Liver (tissue), 9 donors: ENCODE measurements around the gene TAS2R9. TPM values are rescaled to one million over a fixed set of nuclear protein-coding genes. Genes with fewer than 3 reads are reported as not detected.

Experiments used
- DNase-seq: peaks from one replicate; pipeline ENCODE4 v3.0.0-alpha.2; 2017; ENCODE audit warnings: low spot score
- H3K27ac ChIP-seq, 2 donors: one replicate each; pipeline ENCODE4 v1.7.0; 2013; ENCODE audit warnings: inconsistent platforms in 2 of 2, low read length in 2 of 2, control low read depth in 1 of 2, low read depth in 1 of 2, mild to moderate bottlenecking in 1 of 2
- H3K27me3 ChIP-seq, 4 donors: one replicate each; pipeline versions ENCODE4 v1.6.1 to v1.7.0; 2013; ENCODE audit warnings: low read length in 3 of 4, inconsistent platforms in 1 of 4, mild to moderate bottlenecking in 1 of 4, moderate library complexity in 1 of 4; ENCODE audit not compliant: control insufficient read depth in 4 of 4, insufficient read depth in 4 of 4
- H3K36me3 ChIP-seq, 4 donors: one replicate each; pipeline versions ENCODE4 v1.6.1 to v1.7.0; 2013; ENCODE audit warnings: low read length in 3 of 4, mild to moderate bottlenecking in 3 of 4, low read depth in 1 of 4, moderate library complexity in 1 of 4; ENCODE audit not compliant: control insufficient read depth in 4 of 4, insufficient read depth in 3 of 4
- H3K4me1 ChIP-seq, 4 donors: one replicate each; pipeline versions ENCODE4 v1.6.1 to v1.7.0; 2013; ENCODE audit warnings: low read length in 3 of 4, mild to moderate bottlenecking in 3 of 4, moderate library complexity in 1 of 4; ENCODE audit not compliant: control insufficient read depth in 4 of 4, insufficient read depth in 4 of 4
- H3K4me3 ChIP-seq, 3 donors: one replicate each; pipeline versions ENCODE4 v1.6.1 to v1.7.0; 2013; ENCODE audit warnings: low read length in 3 of 3, control low read depth in 1 of 3, low read depth in 1 of 3, mild to moderate bottlenecking in 1 of 3
- H3K9ac ChIP-seq, 2 donors: one replicate each; pipeline ENCODE4 v1.7.0; 2013; ENCODE audit warnings: low read length in 2 of 2, mild to moderate bottlenecking in 2 of 2, moderate library complexity in 2 of 2, control low read depth in 1 of 2, low read depth in 1 of 2
- H3K9me3 ChIP-seq, 4 donors: one replicate each; pipeline versions ENCODE4 v1.6.1 to v1.7.0; 2013; ENCODE audit warnings: low read length in 3 of 4; ENCODE audit not compliant: control insufficient read depth in 4 of 4
- EGR1 ChIP-seq, 2 donors: IDR thresholded peaks; 2 replicates each; pipeline ENCODE4 v1.6.1; 2016 to 2018; ENCODE audit warnings: antibody characterized with exemption in 2 of 2, low read depth in 2 of 2
- FOXA1 ChIP-seq: IDR thresholded peaks from 2 replicates; pipeline ENCODE4 v1.6.1; 2016; ENCODE audit warnings: antibody characterized with exemption
- FOXA2 ChIP-seq: IDR thresholded peaks from 2 replicates; pipeline ENCODE4 v1.6.1; 2016; ENCODE audit warnings: antibody characterized with exemption
- NR2F2 ChIP-seq: IDR thresholded peaks from 2 replicates; pipeline ENCODE4 v1.6.1; 2016; ENCODE audit warnings: antibody characterized with exemption
- RAD21 ChIP-seq, 2 donors: IDR thresholded peaks; 2 replicates each; pipeline ENCODE4 v1.6.1; 2016; ENCODE audit warnings: antibody characterized with exemption in 2 of 2, mild to moderate bottlenecking in 2 of 2
- RXRA ChIP-seq, 2 donors: IDR thresholded peaks; 2 replicates each; pipeline ENCODE4 v1.6.1; 2017 to 2018; ENCODE audit warnings: antibody characterized with exemption in 2 of 2, mild to moderate bottlenecking in 1 of 2
- TAF1 ChIP-seq: conservative IDR thresholded peaks from 2 replicates; pipeline ENCODE4 v1.6.1; 2016; ENCODE audit warnings: antibody characterized with exemption, mild to moderate bottlenecking
- WGBS: extraction: QIAGEN DNeasy Blood & Tissue Kit; methylation state at CpG from one replicate; pipeline ENCODE4 v1.1.7; 2013; 5-methylcytosine and 5-hydroxymethylcytosine counted together
- polyA plus RNA-seq, 2 donors: library from polyadenylated mRNA; stranded (reverse) in 1 of 2; unstranded in 1 of 2; fragments of 200-250 nt in 1 of 2; fragments of >200 nt in 1 of 2; fragmentation: Nextera tagmentation in 1 of 2; extraction: Ambion mirVana in 1 of 2; gene quantifications; one replicate each; pipeline versions ENCODE4 v1.2.1 to v1.2.3, GENCODE V29; 2013 to 2015
- total RNA-seq, 2 donors: library from RNA; depleted of rRNA; stranded (reverse); fragments of >200 nt; gene quantifications; one replicate each; pipeline ENCODE4 v1.2.3, GENCODE V29; 2014
- TF ChIP-seq, protein P1 (sequence below): fragments of 150-350 bp; IDR thresholded peaks from 2 replicates; pipeline ENCODE4 v1.5.1; 2017; ENCODE audit warnings: improper control_type of control experiment, low read depth, low read length; ENCODE audit not compliant: missing input control
- TF ChIP-seq, protein P2 (sequence below): IDR thresholded peaks from 2 replicates; pipeline ENCODE4 v1.6.1; 2016; ENCODE audit warnings: antibody characterized with exemption
- TF ChIP-seq, protein P3 (sequence below): IDR thresholded peaks from 2 replicates; pipeline ENCODE4 v1.6.1; 2016; ENCODE audit warnings: antibody characterized with exemption, mild to moderate bottlenecking
- donor health status: healthy.
- donor health status: healthy.
- donor health status: healthy.
- donor health status: healthy.
- donor health status: healthy.

TAS2R9 gene
- total and polyA plus RNA-seq, 4 donors: 0.33 TPM; not detected in 3

- TF ChIP-seq, protein P1, sequence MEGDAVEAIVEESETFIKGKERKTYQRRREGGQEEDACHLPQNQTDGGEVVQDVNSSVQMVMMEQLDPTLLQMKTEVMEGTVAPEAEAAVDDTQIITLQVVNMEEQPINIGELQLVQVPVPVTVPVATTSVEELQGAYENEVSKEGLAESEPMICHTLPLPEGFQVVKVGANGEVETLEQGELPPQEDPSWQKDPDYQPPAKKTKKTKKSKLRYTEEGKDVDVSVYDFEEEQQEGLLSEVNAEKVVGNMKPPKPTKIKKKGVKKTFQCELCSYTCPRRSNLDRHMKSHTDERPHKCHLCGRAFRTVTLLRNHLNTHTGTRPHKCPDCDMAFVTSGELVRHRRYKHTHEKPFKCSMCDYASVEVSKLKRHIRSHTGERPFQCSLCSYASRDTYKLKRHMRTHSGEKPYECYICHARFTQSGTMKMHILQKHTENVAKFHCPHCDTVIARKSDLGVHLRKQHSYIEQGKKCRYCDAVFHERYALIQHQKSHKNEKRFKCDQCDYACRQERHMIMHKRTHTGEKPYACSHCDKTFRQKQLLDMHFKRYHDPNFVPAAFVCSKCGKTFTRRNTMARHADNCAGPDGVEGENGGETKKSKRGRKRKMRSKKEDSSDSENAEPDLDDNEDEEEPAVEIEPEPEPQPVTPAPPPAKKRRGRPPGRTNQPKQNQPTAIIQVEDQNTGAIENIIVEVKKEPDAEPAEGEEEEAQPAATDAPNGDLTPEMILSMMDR: no peak
Observed at GRCh38 chr12:10783252-10783651, 26.7 kb downstream of the TAS2R9 start (continued).

DNA sequence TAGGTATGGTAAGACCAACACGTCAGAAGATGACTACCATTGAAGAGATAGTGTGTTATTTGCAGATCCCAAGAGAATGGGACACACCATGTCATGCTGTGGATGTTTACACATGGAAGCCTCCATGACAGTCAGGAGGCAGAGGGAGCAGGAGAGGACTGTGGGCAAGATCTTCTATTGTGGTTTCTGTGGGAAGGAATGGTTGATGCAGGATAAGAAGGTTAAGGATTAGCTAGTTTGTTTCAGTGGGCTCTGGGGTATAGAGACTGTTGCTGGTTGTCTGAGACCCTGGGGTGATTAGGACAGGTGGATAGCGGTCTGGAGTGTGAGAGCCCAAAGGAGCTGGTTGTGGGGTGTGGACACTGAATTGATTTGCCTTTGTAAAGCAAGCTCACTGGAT, 30.9 kb downstream of the TAS2R9 start:
- Histone ChIP-seq H3K9ac (no peak overlapping the region), H3K4me1 (no peaks in the 10 kb centered on the region), H3K4me3 (no peak overlapping the region), H3K36me3 (no peaks in the 10 kb centered on the region), H3K9me3 (no peaks in the 10 kb centered on the region), H3K27me3 (peaks cover 0 to 2% (median 0%) of the 10 kb centered on the region in 4 donors), H3K27ac (no peak overlapping the region)
- 92% methylated on average over 2 of the region's 2 CpGs for WGBS
- TF ChIP-seq EGR1 (IDR thresholded peaks at IDR 0.05; ENCODE audit: low read depth in 2 of 2) (no peak), TAF1 (no peak), NR2F2 (no peak), FOXA2 (no peak)
- DNase-seq: no peak

- peaks cover 0 to 29% (median 5%) of the 10 kb centered on the region in 4 donors for H3K27me3 ChIP-seq
- no peak overlapping the region for H3K9ac ChIP-seq
- no peak overlapping the region for H3K27ac ChIP-seq
- WGBS: 0% methylated on average over 1 of the region's 1 CpG
- H3K4me3 ChIP-seq: no peak overlapping the region
- H3K4me1 ChIP-seq: no peaks in the 10 kb centered on the region
- TF ChIP-seq, protein P2, sequence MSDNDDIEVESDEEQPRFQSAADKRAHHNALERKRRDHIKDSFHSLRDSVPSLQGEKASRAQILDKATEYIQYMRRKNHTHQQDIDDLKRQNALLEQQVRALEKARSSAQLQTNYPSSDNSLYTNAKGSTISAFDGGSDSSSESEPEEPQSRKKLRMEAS: no peak
- peak; percentile 79 to 87 for TF ChIP-seq RAD21 (IDR thresholded peaks at IDR 0.05)
- TF ChIP-seq, protein P1: peak; percentile 74
- no peaks in the 10 kb centered on the region for H3K9me3 ChIP-seq
- no peaks in the 10 kb centered on the region for H3K36me3 ChIP-seq
- DNase-seq: no peak
Observed at GRCh38 chr12:10771132-10771733, 38.7 kb downstream of the TAS2R9 start.

- Histone ChIP-seq H3K4me1 (no peaks in the 10 kb centered on the region), H3K36me3 (no peaks in the 10 kb centered on the region), H3K27me3 (peaks cover 0 to 9% (median 2%) of the 10 kb centered on the region in 4 donors), H3K4me3 (no peak overlapping the region), H3K9ac (no peak overlapping the region), H3K9me3 (peaks cover 0 to 12% (median 5%) of the 10 kb centered on the region in 4 donors), H3K27ac (no peak overlapping the region)
- 28% methylated on average over 2 of the region's 2 CpGs for WGBS
- DNase-seq: no peak
- TF ChIP-seq FOXA1 (no peak), EGR1 (IDR thresholded peaks at IDR 0.05; ENCODE audit: low read depth in 2 of 2) (no peak), RXRA (IDR thresholded peaks at IDR 0.05) (no peak)
- TF ChIP-seq, protein P3, sequence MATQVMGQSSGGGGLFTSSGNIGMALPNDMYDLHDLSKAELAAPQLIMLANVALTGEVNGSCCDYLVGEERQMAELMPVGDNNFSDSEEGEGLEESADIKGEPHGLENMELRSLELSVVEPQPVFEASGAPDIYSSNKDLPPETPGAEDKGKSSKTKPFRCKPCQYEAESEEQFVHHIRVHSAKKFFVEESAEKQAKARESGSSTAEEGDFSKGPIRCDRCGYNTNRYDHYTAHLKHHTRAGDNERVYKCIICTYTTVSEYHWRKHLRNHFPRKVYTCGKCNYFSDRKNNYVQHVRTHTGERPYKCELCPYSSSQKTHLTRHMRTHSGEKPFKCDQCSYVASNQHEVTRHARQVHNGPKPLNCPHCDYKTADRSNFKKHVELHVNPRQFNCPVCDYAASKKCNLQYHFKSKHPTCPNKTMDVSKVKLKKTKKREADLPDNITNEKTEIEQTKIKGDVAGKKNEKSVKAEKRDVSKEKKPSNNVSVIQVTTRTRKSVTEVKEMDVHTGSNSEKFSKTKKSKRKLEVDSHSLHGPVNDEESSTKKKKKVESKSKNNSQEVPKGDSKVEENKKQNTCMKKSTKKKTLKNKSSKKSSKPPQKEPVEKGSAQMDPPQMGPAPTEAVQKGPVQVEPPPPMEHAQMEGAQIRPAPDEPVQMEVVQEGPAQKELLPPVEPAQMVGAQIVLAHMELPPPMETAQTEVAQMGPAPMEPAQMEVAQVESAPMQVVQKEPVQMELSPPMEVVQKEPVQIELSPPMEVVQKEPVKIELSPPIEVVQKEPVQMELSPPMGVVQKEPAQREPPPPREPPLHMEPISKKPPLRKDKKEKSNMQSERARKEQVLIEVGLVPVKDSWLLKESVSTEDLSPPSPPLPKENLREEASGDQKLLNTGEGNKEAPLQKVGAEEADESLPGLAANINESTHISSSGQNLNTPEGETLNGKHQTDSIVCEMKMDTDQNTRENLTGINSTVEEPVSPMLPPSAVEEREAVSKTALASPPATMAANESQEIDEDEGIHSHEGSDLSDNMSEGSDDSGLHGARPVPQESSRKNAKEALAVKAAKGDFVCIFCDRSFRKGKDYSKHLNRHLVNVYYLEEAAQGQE: no peak
Observed at GRCh38 chr12:10759657-10760056, 50.3 kb downstream of the TAS2R9 start.
